Astrocyte of the spinal cord (primary cell): ENCODE data around the gene ULK4.
A peak's percentile ranks its signal among the peaks of the same experiment; 100 is the strongest.
"Not testable (repeated sequence)": the region's sequence is repeated elsewhere in the genome, so short reads cannot be mapped to it uniquely, and the experiment has no call there.

Experiments
- DNase-seq: peaks from one replicate; pipeline ENCODE4 v3.0.0; 2011; ENCODE audit warnings: low read depth, low spot score
- H3K4me3 ChIP-seq: 2 replicates; pipeline ENCODE4 v1.5.1; 2011; ENCODE audit warnings: low read depth, mild to moderate bottlenecking, low read length, moderate library complexity
- in situ Hi-C: cut with HindIII; loops from 2 replicates; pipeline ENCODE4 v1.10.0; 2017; ENCODE audit warnings: low sequenced_read_pairs
- TF ChIP-seq, protein P1 (sequence below): IDR thresholded peaks from 2 replicates; pipeline ENCODE4 v1.5.1; 2012; ENCODE audit warnings: low read depth, mild to moderate bottlenecking, low read length, inconsistent platforms

Gene ULK4

DNA sequence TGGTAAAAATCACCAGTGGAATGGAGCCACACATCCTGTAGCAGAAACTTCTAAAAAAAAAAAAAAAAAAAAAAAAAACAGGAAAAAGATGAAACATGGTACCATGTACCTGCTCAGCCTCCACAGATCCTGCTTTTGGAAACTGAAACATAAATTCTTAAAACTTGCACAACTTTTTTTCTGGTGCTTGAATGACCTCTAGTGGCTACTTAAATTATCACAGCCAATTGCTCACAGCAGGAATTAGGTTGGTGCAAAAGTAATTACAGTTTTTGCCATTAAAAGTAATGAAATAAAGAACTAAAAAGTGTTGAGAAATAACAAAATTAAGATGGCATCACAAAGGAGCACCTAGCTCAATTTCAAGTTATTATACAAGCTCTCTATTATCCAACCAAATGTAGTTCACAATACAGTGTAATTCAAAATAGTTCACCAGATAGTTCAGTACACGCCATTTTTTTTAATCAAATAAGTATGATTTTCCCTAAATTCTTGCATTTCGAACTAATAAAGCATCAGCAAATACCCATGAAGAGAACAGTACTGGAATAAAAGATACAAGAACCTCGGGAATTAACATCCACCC, 80.6 kb downstream of the ULK4 start:
- DNase-seq = peak; percentile 54
- in situ Hi-C loops = no loop called here
- H3K4me3 ChIP-seq = no peak overlapping the region
- TF ChIP-seq, protein P1, sequence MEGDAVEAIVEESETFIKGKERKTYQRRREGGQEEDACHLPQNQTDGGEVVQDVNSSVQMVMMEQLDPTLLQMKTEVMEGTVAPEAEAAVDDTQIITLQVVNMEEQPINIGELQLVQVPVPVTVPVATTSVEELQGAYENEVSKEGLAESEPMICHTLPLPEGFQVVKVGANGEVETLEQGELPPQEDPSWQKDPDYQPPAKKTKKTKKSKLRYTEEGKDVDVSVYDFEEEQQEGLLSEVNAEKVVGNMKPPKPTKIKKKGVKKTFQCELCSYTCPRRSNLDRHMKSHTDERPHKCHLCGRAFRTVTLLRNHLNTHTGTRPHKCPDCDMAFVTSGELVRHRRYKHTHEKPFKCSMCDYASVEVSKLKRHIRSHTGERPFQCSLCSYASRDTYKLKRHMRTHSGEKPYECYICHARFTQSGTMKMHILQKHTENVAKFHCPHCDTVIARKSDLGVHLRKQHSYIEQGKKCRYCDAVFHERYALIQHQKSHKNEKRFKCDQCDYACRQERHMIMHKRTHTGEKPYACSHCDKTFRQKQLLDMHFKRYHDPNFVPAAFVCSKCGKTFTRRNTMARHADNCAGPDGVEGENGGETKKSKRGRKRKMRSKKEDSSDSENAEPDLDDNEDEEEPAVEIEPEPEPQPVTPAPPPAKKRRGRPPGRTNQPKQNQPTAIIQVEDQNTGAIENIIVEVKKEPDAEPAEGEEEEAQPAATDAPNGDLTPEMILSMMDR = peak; percentile 54

DNA sequence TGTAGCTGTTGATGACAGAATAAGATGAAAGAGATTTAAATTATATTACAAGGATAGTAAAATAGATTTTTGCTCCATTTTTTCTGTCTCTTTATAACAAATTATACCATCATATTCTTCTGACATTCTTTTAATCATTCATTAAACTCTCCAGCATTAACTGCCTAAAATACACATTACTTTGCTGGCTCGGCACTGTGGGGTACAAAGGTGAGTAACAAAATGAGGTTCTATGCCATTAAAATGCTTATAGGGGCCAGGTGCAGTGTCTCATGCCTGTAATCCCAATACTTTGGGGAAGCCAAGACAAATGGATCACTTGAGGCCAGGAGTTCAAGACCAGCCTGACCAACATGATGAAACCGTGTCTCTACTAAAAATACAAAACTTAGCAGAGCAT, 81.5 kb downstream of the ULK4 start:
- in situ Hi-C loops = no loop called here
- TF ChIP-seq, protein P1 = no peak
- H3K4me3 ChIP-seq = no peak overlapping the region
- DNase-seq = no peak

DNA sequence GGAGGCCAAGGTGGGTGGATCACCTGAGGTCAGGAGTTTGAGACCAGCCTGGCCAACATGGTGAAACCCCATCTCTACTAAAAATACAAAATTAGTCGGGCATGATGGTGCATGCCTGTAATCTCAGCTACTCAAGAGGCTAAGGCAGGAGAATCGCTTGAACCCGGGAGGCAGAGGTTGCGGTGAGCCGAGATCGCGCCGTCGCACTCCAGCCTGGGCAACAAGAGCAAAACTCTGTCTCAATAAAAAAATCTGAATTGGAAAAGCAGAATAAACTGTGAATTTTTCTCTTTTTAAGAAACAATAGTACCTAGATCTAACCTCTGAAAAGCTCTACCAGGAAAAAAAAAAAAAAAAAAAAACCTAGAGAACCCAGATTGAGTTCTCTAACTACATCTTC, 84.2 kb downstream of the ULK4 start:
- H3K4me3 ChIP-seq, in situ Hi-C loops, DNase-seq: not testable (repeated sequence)

DNA sequence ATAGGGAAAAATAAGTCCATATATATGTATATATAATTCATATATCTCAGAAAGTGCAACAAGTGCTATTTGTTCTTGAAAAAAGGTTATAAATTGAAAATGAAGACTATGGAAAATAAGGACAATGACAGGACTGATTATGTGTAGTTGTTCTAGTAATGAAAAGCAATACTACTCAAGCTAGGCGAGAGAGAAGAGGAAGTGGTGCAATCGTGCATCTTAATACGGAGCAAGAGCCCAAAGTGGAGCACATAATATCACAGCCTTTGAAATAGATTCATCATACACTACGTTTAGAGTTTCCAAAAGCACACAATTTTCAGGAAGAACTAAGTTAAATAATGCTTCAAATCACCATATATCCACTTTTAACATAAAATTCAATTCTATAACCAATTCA, 87.9 kb downstream of the ULK4 start:
- in situ Hi-C loops = no loop called here
- DNase-seq = no peak

DNA sequence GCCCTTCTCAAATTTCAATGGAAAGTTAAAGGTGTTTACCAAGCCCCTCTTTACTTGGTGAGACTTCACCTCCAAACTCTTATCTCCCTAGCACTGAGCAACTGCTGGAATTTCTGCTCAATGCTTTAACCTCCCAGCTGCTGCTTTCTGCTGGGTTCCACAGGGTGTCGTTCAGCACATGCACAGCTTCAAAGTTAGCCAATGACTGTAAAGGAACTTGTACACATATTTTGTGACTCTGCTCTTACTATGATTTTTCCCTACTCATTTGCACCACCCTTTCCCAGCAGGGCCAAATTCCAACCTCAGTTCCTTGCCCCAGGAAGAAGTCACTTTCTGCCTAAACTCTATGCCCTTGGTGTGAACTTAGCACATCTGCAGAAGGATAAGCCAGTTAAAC, 89.7 kb downstream of the ULK4 start:
- in situ Hi-C loops = no loop called here

More for the DNA sequence above, 87.9 kb downstream of the ULK4 start:
- TF ChIP-seq, protein P1 = no peak
- no peak overlapping the region for H3K4me3 ChIP-seq

DNA sequence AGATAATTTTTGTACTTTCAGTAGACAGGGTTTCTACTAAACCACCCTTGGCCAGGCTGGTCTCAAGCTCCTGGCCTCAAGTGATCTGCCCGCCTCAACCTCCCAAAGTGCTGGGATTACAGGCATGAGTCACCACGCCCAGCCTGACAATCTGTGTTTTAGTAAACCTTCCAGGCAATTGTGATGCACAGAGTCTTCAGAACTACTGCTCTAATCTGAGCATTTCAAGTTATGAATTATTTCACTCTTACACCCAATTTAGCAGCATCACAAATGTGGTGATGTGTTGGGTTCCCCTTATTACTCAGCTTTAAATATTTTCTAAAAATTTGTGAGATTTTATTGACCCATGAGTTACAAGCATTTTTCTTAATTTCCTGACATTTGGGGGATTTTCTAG, 94.4 kb downstream of the ULK4 start:
- no peak overlapping the region for H3K4me3 ChIP-seq
- in situ Hi-C loops = no loop called here
- no peak for DNase-seq
- TF ChIP-seq, protein P1 = no peak

More for the DNA sequence above, 89.7 kb downstream of the ULK4 start:
- DNase-seq = no peak
- TF ChIP-seq, protein P1 = no peak
- H3K4me3 ChIP-seq = no peak overlapping the region

DNA sequence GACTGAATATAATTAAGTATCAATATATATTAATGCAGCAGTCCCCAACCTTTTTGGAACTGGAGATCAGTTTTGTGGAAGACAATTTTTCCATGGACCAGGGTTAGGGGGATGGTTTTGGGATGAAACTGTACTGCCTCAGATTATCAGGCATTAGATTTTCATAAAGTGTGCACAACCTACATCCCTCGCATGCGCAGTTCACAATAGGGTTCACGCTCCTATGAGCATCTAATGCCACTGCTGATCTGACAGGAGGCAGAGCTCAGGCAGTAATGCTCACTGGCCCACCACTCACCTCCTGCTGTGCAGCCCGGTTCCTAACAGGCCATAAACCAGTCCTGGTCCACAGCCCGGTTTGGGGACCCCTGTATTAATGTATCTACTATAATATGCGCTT, 95.6 kb downstream of the ULK4 start:
- in situ Hi-C loops = no loop called here
- TF ChIP-seq, protein P1 = no peak
- H3K4me3 ChIP-seq = no peak overlapping the region
- no peak for DNase-seq
